GM19351 (cell line): ENCODE results near the gene LYRM9.
A peak's percentile ranks its signal among the peaks of the same experiment; 100 is the strongest.
"Not testable (repeated sequence)": the region's sequence is repeated elsewhere in the genome, so short reads cannot be mapped to it uniquely, and the experiment has no call there.

Experiments
- ATAC-seq: cut with Tn5 transposase; IDR thresholded peaks from one replicate; pipeline ENCODE4 v1.9.1; 2021; ENCODE audit warnings: mild to moderate bottlenecking, moderate library complexity; ENCODE audit not compliant: unreplicated experiment

The LYRM9 gene

DNA sequence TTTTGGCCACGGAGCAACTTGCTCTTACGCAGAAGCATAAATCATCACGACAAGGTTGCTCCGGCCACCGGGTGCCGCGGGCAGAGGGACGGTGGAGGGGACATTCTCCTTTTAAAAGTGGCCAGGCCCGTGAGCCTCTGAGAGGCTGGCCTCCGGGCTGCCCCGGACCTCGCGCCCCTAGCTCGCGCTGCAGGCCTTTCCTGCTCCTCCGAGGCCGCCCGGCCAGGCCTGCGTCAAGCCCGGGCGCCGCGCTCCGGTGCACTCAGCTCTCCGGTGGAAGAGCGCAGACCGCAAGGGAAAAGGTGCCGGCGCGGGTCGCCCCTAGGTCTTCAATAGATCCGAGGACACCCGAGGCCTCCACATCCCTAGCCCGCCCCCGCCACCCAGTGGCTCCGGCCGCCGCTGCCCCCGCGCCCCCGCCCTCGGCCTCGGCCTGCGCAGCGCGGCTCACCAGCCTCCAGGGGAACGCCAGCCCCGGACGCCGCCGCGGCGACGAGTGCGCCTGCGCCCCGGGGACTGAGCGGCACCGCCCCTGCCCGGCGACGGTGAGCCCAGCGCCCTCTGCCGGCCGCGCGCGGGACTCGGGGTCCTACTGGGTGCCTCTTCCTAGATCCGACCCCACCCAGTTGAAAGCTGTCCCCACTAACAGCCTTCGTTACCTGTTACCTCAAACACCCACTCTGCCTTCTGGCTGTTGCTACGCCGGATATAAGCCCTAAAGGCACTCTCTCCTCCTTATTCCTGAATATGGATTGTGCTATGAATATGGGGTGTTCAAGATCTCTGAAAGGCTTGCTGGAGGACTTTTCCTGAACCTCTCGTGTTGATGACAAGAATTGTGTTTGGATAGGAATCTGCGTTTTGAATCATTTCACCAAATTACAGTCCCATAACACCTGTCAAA is at the start of gene LYRM9:
Gene LYRM9, minus strand, starts transcription at position 500 of the 904 bp plus-strand sequence. CDS start 10,671 bp downstream, outside the sequence.
- ATAC-seq = peak; percentile 91

- ATAC-seq = no peak
Measured at GRCh38 chr17:27940503-27941428, 47.6 kb upstream of the LYRM9 start.

DNA sequence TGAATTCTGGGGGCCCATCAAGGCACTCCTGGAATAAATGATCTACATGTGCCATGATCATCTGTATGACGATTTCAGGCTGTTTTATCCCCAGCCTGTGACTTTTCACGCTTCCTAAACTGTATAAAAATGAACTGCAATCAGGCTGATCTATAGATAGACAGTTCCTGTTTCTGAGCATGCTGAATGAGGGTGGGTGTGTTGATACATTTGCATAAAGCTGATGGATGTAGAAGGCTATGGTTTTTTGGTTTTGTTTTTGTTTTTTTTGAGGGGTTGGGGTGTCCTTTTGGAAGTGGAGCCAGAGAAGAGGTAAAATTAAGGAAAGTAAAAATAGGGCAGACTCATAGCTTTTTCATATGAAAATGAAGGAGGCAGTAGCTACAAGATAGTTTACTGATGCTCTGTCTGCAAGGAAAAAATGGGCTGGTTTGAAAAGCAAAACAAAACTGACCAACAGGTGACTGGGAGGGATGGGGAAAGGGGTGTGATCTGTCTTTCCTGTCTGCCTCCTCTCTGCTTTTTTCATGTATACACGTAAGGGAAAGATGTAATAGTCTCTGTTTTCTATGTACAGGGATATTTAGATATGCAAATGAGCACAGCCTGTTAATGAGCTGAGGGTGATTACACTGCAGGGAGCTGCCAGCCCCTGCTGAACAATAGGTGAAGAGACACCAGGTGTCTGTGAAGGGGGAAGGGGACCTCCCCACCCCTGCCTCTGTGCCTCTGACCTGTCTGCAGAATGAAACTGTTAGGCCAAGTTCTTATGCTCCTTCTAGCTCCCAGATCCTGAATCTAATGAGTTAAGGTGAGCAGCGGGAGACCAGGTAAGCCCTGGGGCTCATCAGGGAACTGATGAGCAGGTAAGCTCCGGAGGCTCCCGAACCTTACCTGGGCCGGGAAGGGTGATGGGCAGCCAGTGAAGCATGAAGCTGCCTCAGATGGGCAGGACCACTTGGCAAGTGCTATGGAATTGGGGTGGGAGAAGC is 46.6 kb upstream of the LYRM9 start:
- ATAC-seq = peak; percentile 69

GRCh38 chr17:27938864-27939263 is 45.7 kb upstream of the LYRM9 start:
- no peak for ATAC-seq

GRCh38 chr17:27938241-27938640 is 45.1 kb upstream of the LYRM9 start:
- no peak for ATAC-seq

- ATAC-seq = no peak
Measured at GRCh38 chr17:27937025-27937546, 43.9 kb upstream of the LYRM9 start.

DNA sequence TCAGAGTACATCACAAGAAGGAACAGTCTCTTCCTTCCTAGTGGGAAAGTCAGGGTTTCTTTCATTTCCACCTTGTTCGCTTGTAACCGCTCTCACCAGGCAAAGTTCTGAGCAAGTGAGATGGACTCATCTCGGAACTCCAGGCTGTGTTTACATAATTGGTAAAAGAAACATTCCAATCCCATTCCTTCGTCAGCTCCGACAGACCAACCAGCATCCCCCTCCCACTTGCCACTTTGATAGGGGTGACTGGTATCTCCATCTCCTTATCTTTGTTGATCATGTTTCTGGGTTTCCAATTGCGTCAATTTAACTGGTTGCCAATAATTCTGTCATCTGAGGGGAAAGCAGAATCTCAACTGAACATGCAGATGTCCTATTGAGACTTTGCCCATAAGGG is 36.8 kb upstream of the LYRM9 start:
- no peak for ATAC-seq

GRCh38 chr17:27928587-27928986 is 35.4 kb upstream of the LYRM9 start:
- ATAC-seq = no peak

- no peak for ATAC-seq
Measured at GRCh38 chr17:27927781-27928180, 34.6 kb upstream of the LYRM9 start.

GRCh38 chr17:27921599-27921998 is 28.4 kb upstream of the LYRM9 start:
- ATAC-seq = no peak

DNA sequence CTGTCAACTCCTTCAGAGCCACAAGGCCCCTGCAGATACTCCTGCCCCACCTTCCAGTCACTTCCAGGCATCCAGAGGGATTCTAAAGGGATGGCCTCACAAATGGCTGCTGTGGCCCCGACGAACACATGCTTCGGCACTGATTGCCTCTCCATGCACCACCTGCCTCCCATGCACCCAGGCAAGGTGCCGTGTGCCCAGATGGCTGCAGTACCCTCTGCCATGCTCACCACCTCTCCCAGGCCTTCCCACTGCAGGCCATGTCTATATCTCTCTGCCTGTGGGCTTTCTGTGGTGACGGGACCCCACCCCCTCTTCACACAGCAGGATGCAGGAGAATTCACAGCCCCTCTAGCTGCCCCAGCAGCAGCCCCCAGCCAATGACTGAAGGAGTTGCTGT is 27.9 kb upstream of the LYRM9 start:
- ATAC-seq = no peak

DNA sequence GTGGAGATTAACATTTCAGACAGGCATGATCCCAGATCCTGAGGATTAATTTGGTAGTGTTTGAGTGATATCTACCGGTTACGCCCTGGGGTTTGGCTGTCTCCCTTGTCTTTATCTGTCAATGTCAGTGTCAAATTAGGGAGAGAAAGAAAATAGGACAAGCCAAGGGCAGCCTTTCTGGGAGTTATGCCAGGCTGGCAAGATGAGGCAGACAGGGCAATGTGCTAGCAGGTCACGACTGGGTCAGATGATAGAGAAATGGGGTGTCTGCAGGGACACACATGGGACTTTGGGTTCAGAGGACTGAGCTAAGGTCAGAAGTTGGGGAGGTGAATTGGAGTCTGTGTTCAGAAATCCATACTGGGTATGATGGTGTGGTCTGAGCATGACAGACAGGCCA is 27.4 kb upstream of the LYRM9 start:
- ATAC-seq = no peak

DNA sequence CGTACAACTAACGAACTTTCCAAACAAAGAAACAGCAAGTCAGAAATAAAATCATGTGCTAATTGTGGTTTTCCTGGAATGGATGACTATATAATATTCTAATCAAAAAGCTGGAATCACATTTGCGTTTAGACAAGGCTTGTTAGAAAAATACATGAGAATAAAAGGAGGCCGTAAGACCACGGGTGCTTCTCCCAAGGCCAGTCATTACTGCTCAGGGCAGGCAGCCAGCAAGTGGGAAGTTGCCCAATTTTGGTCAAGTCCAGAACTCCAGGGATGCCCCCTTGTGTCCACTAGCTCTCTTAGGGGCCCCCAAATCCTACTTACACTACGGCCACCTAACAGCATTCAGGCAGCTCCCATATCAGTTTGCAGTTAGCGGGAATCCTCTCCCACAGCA is 25.9 kb upstream of the LYRM9 start:
- ATAC-seq = no peak

DNA sequence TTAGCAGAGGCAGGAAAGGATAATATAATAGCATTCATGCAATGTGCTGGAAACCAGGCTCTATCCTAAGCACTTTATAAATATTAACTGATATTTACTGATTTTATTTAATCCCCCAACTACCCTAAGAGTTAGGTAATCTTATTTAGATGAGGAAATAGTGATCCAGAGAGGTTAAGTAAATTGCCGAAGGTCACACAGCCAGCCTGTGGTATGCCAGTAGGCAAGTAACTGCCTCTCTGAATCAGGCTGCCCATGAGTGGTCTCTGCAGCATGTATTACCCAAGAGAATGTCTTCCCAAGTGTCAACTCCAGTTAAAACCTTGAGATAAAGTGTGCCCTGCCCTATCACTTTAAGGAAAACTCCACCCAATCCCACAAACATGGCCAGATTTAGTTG is 25.3 kb upstream of the LYRM9 start:
- no peak for ATAC-seq

GRCh38 chr17:27917000-27917399 is 23.8 kb upstream of the LYRM9 start:
- ATAC-seq = no peak

GRCh38 chr17:27915709-27916108 is 22.5 kb upstream of the LYRM9 start:
- no peak for ATAC-seq

DNA sequence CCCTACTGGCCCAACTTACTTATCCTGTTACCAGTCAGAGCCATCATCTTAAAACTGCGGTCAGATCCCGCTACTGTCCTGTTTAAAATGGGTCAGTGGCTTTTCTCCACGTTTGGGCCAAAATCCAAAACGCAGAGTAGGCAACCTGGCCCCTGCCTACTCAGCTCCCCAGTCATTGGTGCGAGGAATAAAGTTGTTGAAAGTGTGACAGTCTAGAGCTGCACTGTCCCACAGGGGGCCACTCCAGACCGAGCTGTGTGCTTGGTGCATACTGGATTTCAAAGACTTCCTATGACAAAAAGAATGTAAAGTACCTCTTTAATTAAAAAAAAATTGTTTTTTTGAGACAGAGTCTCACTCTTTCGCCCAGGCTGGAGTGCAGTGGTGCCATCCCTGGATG is 21.2 kb upstream of the LYRM9 start:
- no peak for ATAC-seq

- no peak for ATAC-seq
Measured at GRCh38 chr17:27912964-27913363, 19.8 kb upstream of the LYRM9 start.

- ATAC-seq = not testable (repeated sequence)
Measured at GRCh38 chr17:27912299-27912698, 19.1 kb upstream of the LYRM9 start.

GRCh38 chr17:27907976-27908558 is 14.9 kb upstream of the LYRM9 start:
- ATAC-seq = no peak
